Measurements from ENCODE around the gene GLYR1. TPM values are rescaled to one million over a fixed set of nuclear protein-coding genes. Genes with fewer than 3 reads are reported as not detected.

Gene GLYR1
- total and polyA plus RNA-seq, 9 of the 15 experiments (the other 6 are each of a cell fraction or from before 2014, with no cell fraction given), result 6.7 to 99.2 (median 60.2) TPM

DNA sequence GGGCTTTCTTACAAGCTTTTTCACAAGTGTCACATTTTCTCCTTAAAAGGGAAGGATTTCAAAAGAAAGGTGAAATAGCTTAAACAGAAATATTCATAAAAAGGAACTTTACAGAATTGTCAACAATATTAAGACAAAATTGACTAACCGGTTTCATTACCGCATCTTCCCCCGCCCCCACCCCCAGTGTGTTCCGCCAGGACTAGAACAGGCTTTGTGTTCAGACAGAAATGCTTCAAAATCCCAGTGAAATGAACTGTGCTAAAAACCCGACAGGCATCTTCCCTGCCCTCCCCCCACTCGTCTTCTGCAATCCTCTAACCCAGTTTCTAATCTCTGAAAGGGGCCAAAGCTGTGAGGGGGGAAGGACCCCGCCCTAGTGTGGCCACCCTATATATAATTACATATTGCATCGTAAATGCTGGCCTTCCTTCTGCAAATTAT, 43.7 kb downstream of the GLYR1 start:
- Histone ChIP-seq H3K79me2 (ENCODE audit: control insufficient read depth, insufficient read depth, low read length) (peaks cover 6% of the 10 kb centered on the region; the same call in 2 of the 3 replicates), H3K4me3 (peak overlapping the region; percentile 89; the same call in 1 of the 2 replicates), H4K20me1 (replicated peaks; ENCODE audit: control insufficient read depth, insufficient read depth, low read length) (no peaks in the 10 kb centered on the region; the same call in 1 of the 2 replicates), H3K36me3 (ENCODE audit: control insufficient read depth, insufficient read depth, low read length) (peaks cover 51% of the 10 kb centered on the region), H3K9me3 (replicated peaks; ENCODE audit: control insufficient read depth, insufficient read depth, low read depth, low read length) (no peaks in the 10 kb centered on the region), H3K27ac (ENCODE audit: extremely low read depth, low read depth, low read length) (peak overlapping the region; percentile 78; the same call in 2 of the 3 replicates), H3K9ac (ENCODE audit: insufficient read depth in 1 of 2, low read depth in 2 of 2, low read length in 2 of 2) (peak overlapping the region in 1 of 2 experiments; percentile 46; a peak in 2 of 4 replicates), H3K9me1 (ENCODE audit: control insufficient read depth, insufficient read depth, low read length) (no peaks in the 10 kb centered on the region), H3K4me1 (replicated peaks in 1 of 2; ENCODE audit: control insufficient read depth in 2 of 2, insufficient read depth in 2 of 2, low read length in 2 of 2) (peaks cover 35 to 62% of the 10 kb centered on the region in 2 experiments), H2AFZ (ENCODE audit: low read depth, low read length) (0 out of 2 replicates have a peak overlapping the region, but pooled peaks have one; percentile 61), H3K27me3 (ENCODE audit: control insufficient read depth in 2 of 2, insufficient read depth in 2 of 2, low read length in 2 of 2) (no peaks in the 10 kb centered on the region), H3K4me2 (ENCODE audit: insufficient read depth, low read length) (peak overlapping the region; percentile 12; the same call in 1 of the 2 replicates)
- DNase-seq (ENCODE audit: extremely low read depth in 1 of 4, low spot score in 3 of 4) (peak in 1 of 4 experiments; percentile 51), ATAC-seq (peak; percentile 4; the same call in 1 of the 3 replicates), FAIRE-seq (peak; percentile 32)
- TF ChIP-seq, protein P1, sequence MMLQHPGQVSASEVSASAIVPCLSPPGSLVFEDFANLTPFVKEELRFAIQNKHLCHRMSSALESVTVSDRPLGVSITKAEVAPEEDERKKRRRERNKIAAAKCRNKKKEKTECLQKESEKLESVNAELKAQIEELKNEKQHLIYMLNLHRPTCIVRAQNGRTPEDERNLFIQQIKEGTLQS (IDR thresholded peaks at IDR 0.05), result peak; percentile 51; the same call in 1 of the 2 replicates
- TF ChIP-seq, protein P1 (CRISPR knock-in tag; conservative IDR thresholded peaks at IDR 0.05), result no peak
- TF ChIP-seq, protein P2, sequence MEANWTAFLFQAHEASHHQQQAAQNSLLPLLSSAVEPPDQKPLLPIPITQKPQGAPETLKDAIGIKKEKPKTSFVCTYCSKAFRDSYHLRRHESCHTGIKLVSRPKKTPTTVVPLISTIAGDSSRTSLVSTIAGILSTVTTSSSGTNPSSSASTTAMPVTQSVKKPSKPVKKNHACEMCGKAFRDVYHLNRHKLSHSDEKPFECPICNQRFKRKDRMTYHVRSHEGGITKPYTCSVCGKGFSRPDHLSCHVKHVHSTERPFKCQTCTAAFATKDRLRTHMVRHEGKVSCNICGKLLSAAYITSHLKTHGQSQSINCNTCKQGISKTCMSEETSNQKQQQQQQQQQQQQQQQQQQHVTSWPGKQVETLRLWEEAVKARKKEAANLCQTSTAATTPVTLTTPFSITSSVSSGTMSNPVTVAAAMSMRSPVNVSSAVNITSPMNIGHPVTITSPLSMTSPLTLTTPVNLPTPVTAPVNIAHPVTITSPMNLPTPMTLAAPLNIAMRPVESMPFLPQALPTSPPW (CRISPR knock-in tag; IDR thresholded peaks at IDR 0.05), result peak; percentile 16; the same call in 1 of the 2 replicates
- TF ChIP-seq ASH1L (IDR thresholded peaks at IDR 0.05; ENCODE audit: borderline replicate concordance, low read depth, partially characterized antibody), result no peak
- peak; percentile 28; the same call in 1 of the 2 replicates for TF ChIP-seq ZNF512 (tag; IDR thresholded peaks at IDR 0.05)
- 0 out of 2 replicates have a peak, but pooled peaks have one; percentile 23 for TF ChIP-seq EP400 (IDR thresholded peaks at IDR 0.05)
- peak; percentile 63; the same call in 1 of the 2 replicates for TF ChIP-seq CEBPG (CRISPR knock-in tag; IDR thresholded peaks at IDR 0.05)
- no peak; a peak in 1 of 4 replicates for TF ChIP-seq CEBPG (tag; conservative IDR thresholded peaks at IDR 0.05 in 1 of 2, IDR thresholded peaks at IDR 0.05 in 1 of 2)
- TF ChIP-seq HCFC1 (IDR thresholded peaks at IDR 0.05; ENCODE audit: low read depth, low read length), result no peak
- BruUV-seq (replicated peaks), result no TSS peak
- in situ Hi-C loops (cut with MboI) (no loop called here), intact Hi-C loops (cut with micrococcal nuclease) (loop anchor here (2.0 to 5.0 kb wide), 2 partner anchors 43 to 86 kb away; partner anchors contain the start of genes GLYR1 and UBN1)
- POLR2A ChIA-PET, result interaction anchor here (0.6 to 2.6 kb wide), 7 partner anchors 10 to 102 kb away, joined by 3 to 9 read pairs (median 4); no protein-coding TSS in a partner anchor
- WGBS (ENCODE audit: insufficient coverage, low coverage, missing lambda C conversion rate), result 30% methylated on average over 8 of the region's 8 CpGs
- CTCF ChIA-PET (ENCODE audit: low intra/inter-chr PET ratio), result no interaction called here

Data from K562 (cell line).